Mesendoderm (in vitro differentiated cells): ENCODE data around the gene IFT80.

Source experiments
- DNase-seq: peaks from one replicate; pipeline ENCODE4 v3.0.0; 2013
- H2AK5ac ChIP-seq: 2 replicates; pipeline ENCODE4 v1.6.1; 2013; ENCODE audit warnings: low read length, inconsistent platforms
- H2BK120ac ChIP-seq: 2 replicates; pipeline ENCODE4 v1.6.1; 2013; ENCODE audit warnings: low read depth, mild to moderate bottlenecking, low read length, moderate library complexity, mixed read lengths
- H2BK15ac ChIP-seq: replicated peaks from 2 replicates; pipeline ENCODE4 v1.6.1; 2013; ENCODE audit warnings: low read depth, mild to moderate bottlenecking, moderate library complexity
- H2BK5ac ChIP-seq: 2 replicates; pipeline ENCODE4 v1.6.1; 2013; ENCODE audit warnings: low read length, inconsistent platforms
- H3K18ac ChIP-seq: 2 replicates; pipeline ENCODE4 v1.6.1; 2013; ENCODE audit warnings: mild to moderate bottlenecking, low read length, mixed read lengths
- H3K23ac ChIP-seq: one replicate; pipeline ENCODE4 v1.6.1; 2013; ENCODE audit warnings: low read length
- H3K27ac ChIP-seq: 2 replicates; pipeline ENCODE4 v1.5.1; 2013; ENCODE audit warnings: low read depth, mild to moderate bottlenecking, inconsistent platforms, low read length, moderate library complexity
- H3K27me3 ChIP-seq: 2 replicates; pipeline ENCODE4 v1.6.1; 2013; ENCODE audit warnings: low read length, control low read depth, mild to moderate bottlenecking, inconsistent platforms; ENCODE audit not compliant: insufficient read depth, poor library complexity
- H3K36me3 ChIP-seq: 2 replicates; pipeline ENCODE4 v1.6.1; 2013; ENCODE audit warnings: low read length, inconsistent platforms; ENCODE audit not compliant: control insufficient read depth, insufficient read depth
- H3K4ac ChIP-seq: one replicate; pipeline ENCODE4 v1.6.1; 2013; ENCODE audit warnings: low read depth, mild to moderate bottlenecking, low read length, moderate library complexity
- H3K4me1 ChIP-seq: 2 replicates; pipeline ENCODE4 v1.6.1; 2013; ENCODE audit warnings: low read depth, low read length, inconsistent platforms; ENCODE audit not compliant: control insufficient read depth
- H3K4me2 ChIP-seq: 2 replicates; pipeline ENCODE4 v1.6.1; 2013; ENCODE audit warnings: low read length
- H3K4me3 ChIP-seq: 2 replicates; pipeline ENCODE4 v1.5.1; 2013; ENCODE audit warnings: mild to moderate bottlenecking, low read length
- H3K56ac ChIP-seq: one replicate; pipeline ENCODE4 v1.6.1; 2013; ENCODE audit warnings: low read length
- H3K79me1 ChIP-seq: 2 replicates; pipeline ENCODE4 v1.6.1; 2013; ENCODE audit warnings: low read length, inconsistent platforms
- H3K79me2 ChIP-seq: 2 replicates; pipeline ENCODE4 v1.6.1; 2013; ENCODE audit warnings: mild to moderate bottlenecking, low read length; ENCODE audit not compliant: control insufficient read depth, insufficient read depth
- H3K9ac ChIP-seq: 2 replicates; pipeline ENCODE4 v1.6.1; 2013; ENCODE audit warnings: low read length, inconsistent platforms
- H4K5ac ChIP-seq: one replicate; pipeline ENCODE4 v1.6.1; 2013; ENCODE audit warnings: low read length
- H4K8ac ChIP-seq: one replicate; pipeline ENCODE4 v1.6.1; 2013; ENCODE audit warnings: low read depth, mild to moderate bottlenecking, control low read depth, low read length, moderate library complexity
- WGBS: extraction: QIAGEN DNeasy Blood & Tissue Kit; methylation state at CpG from one replicate; pipeline ENCODE4 v1.1.7; 2013; ENCODE audit warnings: low lambda C conversion rate, missing lambda C conversion rate; ENCODE audit not compliant: insufficient coverage; ENCODE audit errors: extremely low coverage; 5-methylcytosine and 5-hydroxymethylcytosine counted together

The IFT80 gene

GRCh38 chr3:160291290-160291908, 107.6 kb downstream of the IFT80 start:
- no peak overlapping the region for H2BK5ac ChIP-seq
- H4K5ac ChIP-seq = no peak overlapping the region
- no peaks in the 10 kb centered on the region for H3K79me1 ChIP-seq
- no peak overlapping the region for H3K18ac ChIP-seq
- WGBS = no CpG with 5 or more reads among the region's 5 CpGs
- DNase-seq = no peak
- no peak overlapping the region for H3K23ac ChIP-seq
- no peak overlapping the region for H3K4me3 ChIP-seq
- no peaks in the 10 kb centered on the region for H3K4me1 ChIP-seq
- H3K27ac ChIP-seq = no peak overlapping the region
- no peak overlapping the region for H3K4me2 ChIP-seq
- H2AK5ac ChIP-seq = no peak overlapping the region
- no peaks in the 10 kb centered on the region for H3K27me3 ChIP-seq
- H3K4ac ChIP-seq = no peak overlapping the region
- H4K8ac ChIP-seq = no peak overlapping the region
- H3K56ac ChIP-seq = no peak overlapping the region
- no peaks in the 10 kb centered on the region for H3K36me3 ChIP-seq
- no peak overlapping the region for H2BK120ac ChIP-seq
- H3K9ac ChIP-seq = no peak overlapping the region
- no peak overlapping the region for H2BK15ac ChIP-seq
- H3K79me2 ChIP-seq = no peaks in the 10 kb centered on the region

GRCh38 chr3:160287666-160288065, 111.4 kb downstream of the IFT80 start:
- Histone ChIP-seq H4K8ac (no peak overlapping the region), H3K4me1 (no peaks in the 10 kb centered on the region), H3K27me3 (no peaks in the 10 kb centered on the region), H2BK5ac (no peak overlapping the region), H4K5ac (no peak overlapping the region), H2BK15ac (no peak overlapping the region), H2BK120ac (no peak overlapping the region), H3K9ac (no peak overlapping the region), H3K27ac (no peak overlapping the region), H3K18ac (no peak overlapping the region), H3K56ac (no peak overlapping the region), H3K36me3 (no peaks in the 10 kb centered on the region), H3K79me2 (no peaks in the 10 kb centered on the region), H3K79me1 (no peaks in the 10 kb centered on the region), H3K4me2 (no peak overlapping the region), H2AK5ac (no peak overlapping the region), H3K4ac (no peak overlapping the region), H3K23ac (no peak overlapping the region), H3K4me3 (no peak overlapping the region)
- DNase-seq = no peak
- no CpG with 5 or more reads among the region's 1 CpG for WGBS

- no peak overlapping the region for H4K8ac ChIP-seq
- DNase-seq = no peak
- no peaks in the 10 kb centered on the region for H3K36me3 ChIP-seq
- no peak overlapping the region for H2BK120ac ChIP-seq
- WGBS = no CpG with 5 or more reads among the region's 1 CpG
- H2AK5ac ChIP-seq = no peak overlapping the region
- no peak overlapping the region for H3K18ac ChIP-seq
- H3K4me1 ChIP-seq = no peaks in the 10 kb centered on the region
- H3K9ac ChIP-seq = no peak overlapping the region
- H2BK15ac ChIP-seq = no peak overlapping the region
- no peaks in the 10 kb centered on the region for H3K27me3 ChIP-seq
- H3K4me2 ChIP-seq = no peak overlapping the region
- no peak overlapping the region for H3K4me3 ChIP-seq
- H3K23ac ChIP-seq = no peak overlapping the region
- H3K4ac ChIP-seq = no peak overlapping the region
- no peak overlapping the region for H2BK5ac ChIP-seq
- H4K5ac ChIP-seq = no peak overlapping the region
- H3K56ac ChIP-seq = no peak overlapping the region
- no peaks in the 10 kb centered on the region for H3K79me1 ChIP-seq
- no peak overlapping the region for H3K27ac ChIP-seq
- H3K79me2 ChIP-seq = no peaks in the 10 kb centered on the region
Measured at GRCh38 chr3:160286231-160286630, 112.8 kb downstream of the IFT80 start.

GRCh38 chr3:160280836-160281235, 118.2 kb downstream of the IFT80 start:
- WGBS = no CpG with 5 or more reads among the region's 1 CpG
- Histone ChIP-seq H3K9ac (no peak overlapping the region), H3K23ac (no peak overlapping the region), H3K36me3 (no peaks in the 10 kb centered on the region), H2BK15ac (no peak overlapping the region), H4K8ac (no peak overlapping the region), H2BK120ac (no peak overlapping the region), H3K79me1 (no peaks in the 10 kb centered on the region), H3K18ac (no peak overlapping the region), H2AK5ac (no peak overlapping the region), H3K56ac (no peak overlapping the region), H2BK5ac (no peak overlapping the region), H4K5ac (no peak overlapping the region), H3K79me2 (no peaks in the 10 kb centered on the region), H3K27ac (no peak overlapping the region), H3K4me3 (no peak overlapping the region), H3K4me1 (no peaks in the 10 kb centered on the region), H3K4me2 (no peak overlapping the region), H3K4ac (no peak overlapping the region), H3K27me3 (no peaks in the 10 kb centered on the region)
- peak; percentile 11 for DNase-seq

- no peaks in the 10 kb centered on the region for H3K27me3 ChIP-seq
- H3K36me3 ChIP-seq = no peaks in the 10 kb centered on the region
- H3K56ac ChIP-seq = no peak overlapping the region
- no peaks in the 10 kb centered on the region for H3K79me1 ChIP-seq
- no peak overlapping the region for H2BK5ac ChIP-seq
- no peaks in the 10 kb centered on the region for H3K4me1 ChIP-seq
- no peak overlapping the region for H3K18ac ChIP-seq
- WGBS = no CpG with 5 or more reads among the region's 2 CpGs
- H3K27ac ChIP-seq = no peak overlapping the region
- H3K4me3 ChIP-seq = no peak overlapping the region
- no peak overlapping the region for H4K5ac ChIP-seq
- H3K23ac ChIP-seq = no peak overlapping the region
- H2AK5ac ChIP-seq = no peak overlapping the region
- no peak overlapping the region for H4K8ac ChIP-seq
- no peak overlapping the region for H3K9ac ChIP-seq
- no peak overlapping the region for H3K4ac ChIP-seq
- no peaks in the 10 kb centered on the region for H3K79me2 ChIP-seq
- no peak overlapping the region for H2BK15ac ChIP-seq
- peak; percentile 30 for DNase-seq
- no peak overlapping the region for H3K4me2 ChIP-seq
- H2BK120ac ChIP-seq = no peak overlapping the region
Measured at GRCh38 chr3:160279657-160280056, 119.4 kb downstream of the IFT80 start.

- no peak overlapping the region for H3K4ac ChIP-seq
- H3K36me3 ChIP-seq = no peaks in the 10 kb centered on the region
- H3K23ac ChIP-seq = no peak overlapping the region
- no peak overlapping the region for H3K9ac ChIP-seq
- H3K56ac ChIP-seq = no peak overlapping the region
- no peak overlapping the region for H3K4me2 ChIP-seq
- H3K4me1 ChIP-seq = no peaks in the 10 kb centered on the region
- no peak overlapping the region for H4K8ac ChIP-seq
- H3K4me3 ChIP-seq = no peak overlapping the region
- DNase-seq = peak; percentile 27
- no peak overlapping the region for H3K27ac ChIP-seq
- no peaks in the 10 kb centered on the region for H3K27me3 ChIP-seq
- H3K79me1 ChIP-seq = no peaks in the 10 kb centered on the region
- H3K18ac ChIP-seq = no peak overlapping the region
- no CpG with 5 or more reads among the region's 3 CpGs for WGBS
- H2BK5ac ChIP-seq = no peak overlapping the region
- no peak overlapping the region for H2BK120ac ChIP-seq
- H4K5ac ChIP-seq = no peak overlapping the region
- H3K79me2 ChIP-seq = no peaks in the 10 kb centered on the region
- H2BK15ac ChIP-seq = no peak overlapping the region
- no peak overlapping the region for H2AK5ac ChIP-seq
Measured at GRCh38 chr3:160278210-160278609, 120.8 kb downstream of the IFT80 start.
